Raji (cell line): ENCODE measurements around the gene ETFA.

Experiments
- POLR2A ChIP-seq: IDR thresholded peaks from 2 replicates; pipeline ENCODE4 v1.6.1; 2011; ENCODE audit warnings: low read depth, low read length, control low read depth; ENCODE audit not compliant: insufficient read depth

ETFA gene

DNA sequence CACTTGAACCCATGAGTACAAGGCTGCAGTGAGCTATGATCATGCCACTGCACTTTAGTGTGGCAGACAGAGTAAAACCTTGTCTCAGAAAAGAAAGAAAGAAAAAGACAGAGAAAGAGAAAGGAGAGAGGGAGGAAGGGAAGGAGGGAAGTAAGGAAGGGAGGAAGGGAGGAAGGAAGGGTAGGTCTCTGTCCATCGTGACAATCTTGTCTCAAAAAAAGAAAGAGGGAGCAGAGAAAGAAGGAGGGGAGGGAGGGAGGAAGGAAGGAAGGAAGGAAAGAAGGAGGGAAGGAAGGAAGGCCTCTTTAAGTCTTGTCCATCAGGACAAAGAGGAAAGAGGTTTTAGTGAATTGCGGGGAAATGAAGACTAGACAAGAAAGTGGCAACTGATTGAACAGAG, 122.2 kb downstream of the ETFA start:
- no peak for TF ChIP-seq POLR2A

DNA sequence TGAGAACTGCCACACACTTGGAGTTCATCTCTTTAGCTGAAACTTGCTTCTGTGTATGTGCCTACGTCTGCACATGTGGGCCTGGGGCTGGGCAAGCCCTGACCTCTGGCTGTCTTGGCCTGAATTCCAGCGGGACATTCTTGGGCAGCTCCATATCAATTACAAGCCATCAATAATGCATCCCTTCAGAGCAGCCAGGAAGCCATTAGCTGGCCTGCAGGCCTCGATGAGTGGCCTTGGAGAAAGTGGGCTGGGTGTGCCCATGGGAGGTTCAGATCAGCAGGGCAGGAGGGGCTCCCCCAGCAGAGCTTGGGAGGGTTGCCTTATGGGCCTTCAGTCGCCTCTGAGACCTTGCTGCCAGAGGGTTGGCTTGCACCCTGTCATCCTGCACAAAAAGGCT, 124.1 kb downstream of the ETFA start:
- TF ChIP-seq POLR2A: no peak

DNA sequence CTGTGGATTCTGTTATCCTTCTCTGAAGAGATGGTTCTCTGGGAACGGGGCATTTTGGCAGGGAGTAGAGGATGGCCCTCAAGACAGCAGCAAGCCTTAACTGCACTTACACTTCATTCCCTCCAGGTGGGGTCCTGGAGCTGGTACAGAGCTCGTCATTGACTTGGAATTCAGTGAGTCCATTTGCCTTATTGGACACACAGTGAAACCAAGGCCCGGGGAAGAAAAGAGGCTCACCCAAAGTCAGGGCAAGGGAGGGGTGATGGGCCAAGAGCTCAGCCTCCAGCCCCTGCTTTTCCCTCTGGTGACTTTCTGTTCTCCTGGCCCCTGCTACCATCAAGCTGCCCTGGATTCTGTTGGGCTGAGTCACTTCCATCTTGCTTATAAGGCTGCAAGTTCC, 125.6 kb downstream of the ETFA start:
- no peak for TF ChIP-seq POLR2A

DNA sequence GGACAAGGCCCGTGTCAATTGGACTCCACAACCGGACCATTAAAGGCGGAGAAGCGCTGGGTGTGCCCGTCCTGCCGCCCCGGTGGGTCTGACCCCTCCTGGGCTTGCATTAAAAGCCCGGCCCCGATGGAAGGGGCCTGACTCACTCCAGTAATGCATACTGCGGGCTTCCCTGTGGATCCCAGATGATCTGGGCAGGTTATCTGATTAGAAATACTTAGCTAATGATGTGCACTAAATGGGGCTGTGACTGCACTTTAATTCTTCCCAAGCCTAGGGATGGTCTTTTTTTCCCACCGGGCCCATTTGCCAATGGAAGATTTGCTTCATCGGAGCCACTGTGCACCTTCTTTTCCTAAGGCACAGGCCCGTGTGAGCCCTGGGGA, 126.6 kb downstream of the ETFA start:
- no peak for TF ChIP-seq POLR2A

DNA sequence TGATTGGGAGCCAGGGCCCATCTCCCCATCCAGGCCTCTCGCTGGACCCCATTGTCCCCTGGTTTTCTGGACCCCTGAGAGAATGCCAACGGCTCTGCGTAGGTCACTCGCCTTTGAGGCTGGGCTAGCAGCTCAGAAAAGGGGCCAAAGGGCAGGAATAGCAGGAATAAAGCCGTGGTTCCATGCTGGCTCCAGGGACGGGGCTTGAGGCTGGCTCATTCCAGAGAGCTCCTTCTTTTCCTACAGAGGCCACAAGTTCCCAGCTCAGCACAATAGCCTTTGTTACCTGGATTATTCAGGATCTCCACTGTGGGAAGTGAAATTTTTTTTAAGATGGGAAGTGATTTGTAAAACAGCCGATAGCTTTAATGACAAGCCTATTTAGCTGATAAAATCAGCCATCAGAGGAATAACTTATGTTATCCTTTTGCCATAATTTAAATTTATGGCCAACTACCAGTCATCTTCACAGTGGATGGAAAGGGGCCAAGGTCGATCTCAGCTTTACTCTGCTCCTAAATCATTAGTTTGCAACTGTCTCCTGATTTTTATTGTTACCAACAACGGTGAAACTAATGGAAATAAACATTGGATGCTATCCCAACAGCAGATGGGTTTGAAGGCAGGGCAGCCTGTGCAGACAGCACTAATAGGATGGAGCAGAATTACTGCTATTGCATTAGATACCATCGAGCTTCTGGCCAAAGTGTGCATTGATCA, 127.2 kb downstream of the ETFA start:
- TF ChIP-seq POLR2A: no peak

DNA sequence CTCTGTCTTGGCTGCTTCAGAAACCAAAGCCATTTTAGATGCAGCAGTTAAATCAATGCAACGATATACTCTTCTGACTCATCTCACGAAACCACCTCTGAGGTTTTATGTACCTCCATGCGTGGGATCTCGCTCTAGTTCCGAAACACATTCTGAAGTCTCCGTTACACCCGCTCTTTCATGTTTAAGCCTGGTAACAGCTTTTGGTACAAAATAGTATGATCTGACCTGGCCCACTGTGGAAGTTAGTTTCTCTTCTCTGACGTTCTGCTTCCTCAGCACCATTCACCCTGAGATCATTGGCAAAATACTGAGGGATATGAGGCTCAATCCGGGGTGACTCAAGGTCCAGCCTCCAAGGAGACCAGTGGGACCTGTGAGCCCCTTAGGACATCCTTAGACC, 129.6 kb downstream of the ETFA start:
- TF ChIP-seq POLR2A: no peak

DNA sequence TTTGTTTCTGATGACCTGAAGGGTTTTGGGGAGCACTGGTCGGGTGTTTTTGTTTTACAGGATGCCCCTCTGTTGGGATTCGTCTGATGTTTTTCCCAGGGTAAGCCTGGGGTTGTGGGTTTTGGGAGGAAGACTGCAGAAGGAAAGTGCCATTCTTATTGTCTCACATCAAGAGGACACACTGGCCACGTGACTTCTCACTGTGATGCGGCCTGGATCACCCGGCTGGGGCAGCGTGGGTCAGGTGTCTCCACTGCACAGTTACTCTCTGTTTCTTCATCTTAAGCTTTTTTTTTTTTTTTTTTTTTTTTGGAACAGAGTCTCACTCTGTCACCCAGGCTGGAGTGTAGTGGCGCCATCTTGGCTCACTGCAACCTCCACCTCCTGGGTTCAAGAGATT, 130.9 kb downstream of the ETFA start:
- no peak for TF ChIP-seq POLR2A

DNA sequence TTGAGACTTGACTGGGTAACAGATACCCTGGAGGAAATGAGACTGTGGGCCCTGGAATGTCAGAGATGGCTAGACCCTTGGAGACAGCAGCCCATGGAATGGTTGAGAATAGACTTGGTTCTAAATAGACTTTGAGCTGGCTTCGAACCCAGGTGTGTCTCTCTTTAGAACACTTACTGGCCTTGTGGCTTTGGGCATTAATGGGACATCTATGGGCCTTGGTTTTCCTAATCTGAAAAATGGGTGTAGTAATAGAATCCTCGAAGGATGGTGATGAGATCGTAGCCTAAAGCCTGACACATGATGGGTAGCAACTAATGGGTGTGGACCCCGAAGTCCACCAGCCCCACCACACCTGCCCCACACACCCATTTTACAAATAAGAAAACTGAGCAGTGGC, 132.2 kb downstream of the ETFA start:
- no peak for TF ChIP-seq POLR2A

DNA sequence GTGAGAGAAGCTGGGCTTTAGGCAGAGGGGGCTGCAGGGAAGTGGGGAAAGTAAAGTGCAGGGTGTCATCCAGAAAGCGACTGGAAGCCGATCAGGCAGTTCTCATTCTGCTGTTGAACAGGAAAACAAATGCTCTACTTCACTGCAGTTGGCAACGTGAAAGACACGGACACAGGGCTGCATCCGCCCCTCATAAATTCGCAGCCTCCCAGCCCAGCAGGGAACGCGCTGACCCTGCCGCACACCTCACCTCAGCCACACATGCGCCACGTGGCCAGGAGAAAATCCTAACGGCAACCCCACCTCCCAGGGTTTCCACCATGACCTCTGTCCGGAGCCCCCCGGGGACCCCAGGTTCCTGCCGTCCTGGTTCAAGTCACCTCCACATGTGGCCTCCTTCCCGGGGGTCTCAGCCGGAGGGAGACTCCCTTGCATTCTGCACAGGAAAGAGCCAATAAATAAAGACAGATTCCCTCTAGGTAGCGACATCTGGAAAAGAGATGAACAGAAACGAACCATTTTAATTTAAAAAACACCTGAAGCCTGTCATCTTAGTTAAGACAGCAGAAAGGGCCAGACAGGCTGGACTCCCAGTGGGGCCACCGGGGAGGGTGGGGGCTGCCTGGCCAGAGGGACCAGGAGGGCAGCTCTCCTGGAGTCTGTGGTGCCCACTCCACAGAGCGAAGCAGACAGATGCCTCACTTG, 132.8 kb downstream of the ETFA start:
- TF ChIP-seq POLR2A: no peak

DNA sequence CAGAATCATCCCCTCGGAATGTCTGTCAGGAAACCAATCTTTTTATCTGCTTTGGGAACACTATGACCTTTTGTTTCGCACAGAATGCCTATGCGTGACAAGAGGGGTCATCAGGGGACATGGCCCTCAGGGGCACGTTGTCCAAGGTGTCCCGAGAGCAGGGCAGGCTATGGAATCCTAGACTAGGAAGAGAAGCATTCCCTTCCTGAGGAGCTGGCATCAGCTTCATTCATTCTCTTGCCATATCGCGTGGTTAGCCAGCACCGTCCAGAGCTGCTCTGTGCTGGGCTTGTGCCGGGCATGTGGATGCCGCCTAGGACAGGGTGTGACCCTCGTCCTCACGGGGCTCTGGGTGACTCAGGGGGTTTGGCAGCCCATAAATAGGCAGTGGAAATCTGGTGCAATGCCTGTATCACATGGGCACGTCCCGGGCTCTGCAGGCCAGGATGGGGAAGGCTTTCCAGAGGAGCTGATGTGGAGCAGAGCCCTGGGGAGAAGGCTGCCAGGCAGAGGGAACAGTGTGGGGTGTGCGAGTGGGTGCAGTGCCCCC, 133.7 kb downstream of the ETFA start:
- TF ChIP-seq POLR2A: no peak

DNA sequence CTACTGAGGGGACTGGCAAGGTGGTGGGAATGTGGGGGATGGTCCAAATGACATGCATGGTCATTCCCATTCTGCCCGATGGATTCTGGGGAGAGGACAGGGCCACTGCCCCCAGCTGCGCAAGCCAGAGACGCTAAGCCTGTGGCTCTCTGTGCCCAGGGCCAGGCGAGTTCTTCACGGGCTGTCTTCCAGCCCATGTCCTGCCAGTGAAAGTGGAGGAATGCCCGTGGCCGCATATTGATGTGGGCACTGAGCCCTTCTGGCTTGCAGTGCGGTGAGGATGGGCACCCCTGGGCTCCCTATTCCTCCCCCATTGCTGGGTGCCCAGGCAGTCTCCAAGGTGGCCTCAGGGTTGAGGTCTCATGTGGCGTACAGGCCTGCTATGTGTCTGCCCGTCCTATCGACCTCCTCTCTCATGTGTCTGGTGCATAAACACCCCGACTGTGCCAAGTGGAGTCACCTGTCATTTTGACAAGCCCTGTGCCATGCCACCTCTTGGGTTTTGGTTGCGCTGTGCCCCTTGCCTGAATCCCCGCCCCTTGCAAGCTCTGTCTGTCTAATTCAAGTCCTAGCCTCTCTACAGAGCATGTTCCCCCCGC, 134.7 kb downstream of the ETFA start:
- no peak for TF ChIP-seq POLR2A

DNA sequence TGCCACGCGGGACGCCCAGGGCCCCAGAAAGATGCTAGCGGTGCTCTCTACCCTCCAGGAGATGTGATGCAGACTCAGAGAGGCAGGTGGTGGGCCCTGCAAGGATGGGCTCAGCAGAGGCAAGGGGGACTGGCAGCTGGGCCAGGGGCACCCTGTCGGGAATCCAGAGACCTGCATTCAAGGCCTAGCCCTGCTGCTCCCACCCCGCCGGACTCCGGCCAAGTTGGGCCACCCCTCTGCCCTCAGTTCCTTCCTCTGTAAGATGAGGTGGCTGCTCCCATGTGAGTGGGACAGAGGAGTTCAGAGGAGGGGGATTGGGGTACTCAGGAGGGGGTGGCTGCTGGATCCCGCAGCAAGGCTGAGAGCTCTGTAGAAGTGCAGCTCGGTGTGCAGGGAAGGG, 135.2 kb downstream of the ETFA start:
- TF ChIP-seq POLR2A: no peak

DNA sequence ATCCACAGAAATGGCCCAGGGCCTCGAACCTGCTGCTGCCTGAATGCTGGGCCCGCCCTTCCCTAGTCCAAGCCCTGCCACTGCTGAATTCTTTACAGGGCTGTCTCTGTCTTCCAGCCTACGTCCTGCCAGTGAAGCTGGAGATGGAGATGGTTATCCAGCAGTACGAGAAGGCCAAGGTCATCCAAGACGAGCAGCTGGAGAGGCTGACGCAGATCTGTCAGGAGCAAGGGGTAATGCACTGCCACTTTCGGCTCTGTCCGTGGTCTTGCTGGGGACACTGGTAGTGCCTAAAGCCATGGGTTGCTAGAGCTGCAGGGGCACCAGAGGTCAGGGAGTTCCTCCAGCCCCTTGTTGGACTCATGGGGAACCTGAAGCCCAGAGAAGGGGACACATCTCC, 135.8 kb downstream of the ETFA start:
- no peak for TF ChIP-seq POLR2A

DNA sequence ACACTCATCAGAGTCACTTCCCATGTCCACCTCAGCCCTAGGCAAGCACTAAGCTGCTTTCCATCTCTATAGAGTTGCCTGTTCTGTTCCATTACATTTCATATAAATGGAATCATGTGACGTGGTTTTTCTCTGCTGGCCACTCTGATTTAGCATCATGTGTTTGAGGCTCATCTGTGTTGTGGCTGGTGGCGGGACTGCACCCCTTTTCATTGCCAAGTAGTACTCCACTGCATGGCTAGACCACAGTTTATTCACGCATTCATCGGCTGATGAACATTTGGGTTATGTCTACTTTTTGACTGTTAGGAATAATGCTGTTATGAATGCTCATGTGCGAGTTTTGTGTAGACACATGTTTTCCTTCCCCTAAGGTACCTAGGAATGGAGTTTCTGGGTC, 136.6 kb downstream of the ETFA start:
- TF ChIP-seq POLR2A: no peak

DNA sequence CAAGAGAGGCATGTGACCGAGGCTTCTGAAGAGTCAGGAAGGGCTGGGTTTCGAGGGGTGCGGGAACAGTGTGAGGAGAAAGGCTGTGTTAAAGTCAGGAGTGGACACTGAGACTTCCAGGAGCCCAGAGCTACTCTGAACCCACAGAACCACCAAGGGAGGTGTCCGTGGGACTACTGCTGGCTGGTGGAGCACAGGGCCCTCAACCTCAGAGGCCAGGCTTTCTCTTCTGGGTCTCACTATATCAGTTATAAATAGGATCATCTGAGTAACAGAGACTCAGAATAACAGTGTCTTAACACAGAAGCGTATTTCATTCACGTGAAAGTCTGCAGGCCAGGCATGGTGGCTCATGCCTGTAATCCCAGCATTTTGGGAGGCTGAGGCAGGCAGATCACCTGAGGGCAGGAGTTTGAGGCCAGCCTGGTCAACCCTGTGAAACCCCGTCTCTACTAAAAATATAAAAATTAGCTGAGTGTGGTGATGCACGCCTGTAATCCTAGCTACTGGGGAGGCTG, 137.9 kb downstream of the ETFA start:
- no peak for TF ChIP-seq POLR2A

DNA sequence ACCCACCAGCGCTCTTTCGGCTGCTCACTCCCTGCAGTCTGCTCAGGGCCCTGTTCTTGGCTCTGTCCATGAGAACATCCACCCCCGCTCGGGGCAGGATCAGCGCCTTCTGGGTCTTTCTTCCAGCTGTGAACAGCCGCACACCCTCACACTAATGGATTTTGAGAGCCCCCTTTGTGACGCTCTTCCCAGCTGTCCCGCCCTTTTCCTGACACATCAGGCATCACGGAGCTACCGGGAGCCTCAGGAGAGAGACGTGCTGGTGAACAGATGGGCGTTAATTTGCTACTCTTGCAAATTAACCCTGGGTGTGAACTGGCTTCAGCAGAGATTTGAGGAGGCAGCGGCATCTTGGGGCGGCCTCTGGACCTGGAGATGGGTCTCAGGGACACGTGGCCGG, 138.5 kb downstream of the ETFA start:
- no peak for TF ChIP-seq POLR2A

DNA sequence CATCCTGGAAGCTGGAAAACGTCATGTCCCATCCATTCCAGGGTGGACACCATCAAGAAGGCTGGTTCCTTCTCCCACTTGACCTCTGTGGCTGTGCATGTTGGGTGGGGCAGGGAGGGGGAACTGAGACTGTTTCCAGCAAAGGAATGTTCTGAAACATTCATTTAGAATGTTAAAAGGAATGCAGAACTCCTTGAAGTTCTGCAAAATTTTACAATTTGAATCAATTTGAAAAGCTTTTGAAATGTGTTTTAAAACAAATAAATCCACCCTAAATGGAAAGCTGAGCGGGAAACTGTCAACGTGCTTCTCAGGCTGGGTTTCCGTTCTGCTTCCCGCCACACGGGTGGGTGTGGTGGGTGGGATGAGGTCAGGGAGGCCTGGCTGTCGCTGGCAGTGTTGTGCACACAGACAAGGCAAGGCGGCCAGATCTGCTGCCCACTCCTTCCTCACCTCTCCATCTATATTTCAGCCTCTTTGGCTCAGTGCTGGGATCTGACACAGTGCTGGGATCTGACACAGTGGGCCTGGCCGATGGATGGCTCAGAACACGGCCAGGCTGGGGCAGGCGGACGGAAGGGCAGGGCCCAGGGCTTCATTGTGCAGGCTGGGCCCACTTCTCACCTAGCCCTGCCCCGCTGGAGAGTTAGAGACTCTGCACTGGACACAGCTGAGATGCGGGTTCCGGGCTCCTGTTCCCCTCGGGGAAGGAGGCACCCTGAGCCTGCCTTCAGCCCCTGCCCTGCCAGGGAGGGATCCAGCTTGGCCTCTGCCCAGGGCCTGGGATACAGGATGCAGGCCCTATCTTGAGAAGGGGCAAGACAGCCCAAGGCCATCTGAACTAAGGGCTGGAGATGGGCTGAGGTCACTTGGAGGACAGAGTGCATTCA, 141.1 kb downstream of the ETFA start:
- TF ChIP-seq POLR2A: no peak
